Measurements from ENCODE around the gene ZDHHC21. TPM values are rescaled to one million over a fixed set of nuclear protein-coding genes. Genes with fewer than 3 reads are reported as not detected.

Gene ZDHHC21
- total and polyA plus RNA-seq, 2 of the 8 experiments (the other 6 are each of a cell fraction or from before 2014, with no cell fraction given): 1.9 to 6.0 TPM

- no peak for TF ChIP-seq CHD7 (IDR thresholded peaks at IDR 0.05; ENCODE audit: insufficient replicate concordance, low read length)
Observed at GRCh38 chr9:14686168-14686567, 7.1 kb downstream of the ZDHHC21 start (continued).
